Dendritic cell treated with granulocyte-macrophage colony-stimulating factor and Interleukin-4, amounts not matched to agents 40 ng/mL and 50 ng/mL, for 4 days (primary cell): ENCODE results near the gene RSPH6A.

Experiments used
- H3K27ac Mint-ChIP-seq: one replicate; pipeline ENCODE4 v1.8.0; 2022; ENCODE audit warnings: mild to moderate bottlenecking, mixed read lengths
- H3K27me3 Mint-ChIP-seq: one replicate; pipeline ENCODE4 v1.8.0; 2022; ENCODE audit warnings: mild to moderate bottlenecking, mixed read lengths
- H3K36me3 Mint-ChIP-seq: one replicate; pipeline ENCODE4 v1.8.0; 2022; ENCODE audit warnings: low read depth, mixed read lengths
- H3K4me1 Mint-ChIP-seq: one replicate; pipeline ENCODE4 v1.8.0; 2022; ENCODE audit warnings: low read depth, mixed read lengths
- H3K4me3 Mint-ChIP-seq: one replicate; pipeline ENCODE4 v1.8.0; 2022; ENCODE audit warnings: mild to moderate bottlenecking, moderate library complexity, mixed read lengths
- H3K9me3 Mint-ChIP-seq: one replicate; pipeline ENCODE4 v1.8.0; 2022; ENCODE audit warnings: mixed read lengths
- intact Hi-C: fragments of 100-400 bp; cut with micrococcal nuclease; formaldehyde crosslinking; loops from one replicate; pipeline ENCODE4 v1.15.0; 2022

RSPH6A gene

GRCh38 chr19:45842198-45842597 is 27.1 kb upstream of the RSPH6A start:
- H3K4me1 Mint-ChIP-seq, result no peaks in the 10 kb centered on the region
- H3K27ac Mint-ChIP-seq, result no peak overlapping the region
- H3K9me3 Mint-ChIP-seq, result no peaks in the 10 kb centered on the region
- no peak overlapping the region for H3K4me3 Mint-ChIP-seq
- no peaks in the 10 kb centered on the region for H3K27me3 Mint-ChIP-seq
- peaks cover 98% of the 10 kb centered on the region for H3K36me3 Mint-ChIP-seq
- intact Hi-C loops, result no loop called here

- intact Hi-C loops, result no loop called here
- H3K9me3 Mint-ChIP-seq, result no peaks in the 10 kb centered on the region
- peaks cover 100% of the 10 kb centered on the region for H3K36me3 Mint-ChIP-seq
Observed at GRCh38 chr19:45834970-45835369, 19.9 kb upstream of the RSPH6A start.

GRCh38 chr19:45828945-45829344 is 13.8 kb upstream of the RSPH6A start:
- no peak overlapping the region for H3K4me3 Mint-ChIP-seq
- intact Hi-C loops, result no loop called here
- H3K9me3 Mint-ChIP-seq, result no peaks in the 10 kb centered on the region
- H3K4me1 Mint-ChIP-seq, result no peaks in the 10 kb centered on the region
- H3K36me3 Mint-ChIP-seq, result peaks cover 100% of the 10 kb centered on the region
- no peak overlapping the region for H3K27ac Mint-ChIP-seq
- no peaks in the 10 kb centered on the region for H3K27me3 Mint-ChIP-seq

More at GRCh38 chr19:45834970-45835369, 19.9 kb upstream of the RSPH6A start:
- no peaks in the 10 kb centered on the region for H3K4me1 Mint-ChIP-seq
- no peaks in the 10 kb centered on the region for H3K27me3 Mint-ChIP-seq
- no peak overlapping the region for H3K27ac Mint-ChIP-seq
- H3K4me3 Mint-ChIP-seq, result no peak overlapping the region

DNA sequence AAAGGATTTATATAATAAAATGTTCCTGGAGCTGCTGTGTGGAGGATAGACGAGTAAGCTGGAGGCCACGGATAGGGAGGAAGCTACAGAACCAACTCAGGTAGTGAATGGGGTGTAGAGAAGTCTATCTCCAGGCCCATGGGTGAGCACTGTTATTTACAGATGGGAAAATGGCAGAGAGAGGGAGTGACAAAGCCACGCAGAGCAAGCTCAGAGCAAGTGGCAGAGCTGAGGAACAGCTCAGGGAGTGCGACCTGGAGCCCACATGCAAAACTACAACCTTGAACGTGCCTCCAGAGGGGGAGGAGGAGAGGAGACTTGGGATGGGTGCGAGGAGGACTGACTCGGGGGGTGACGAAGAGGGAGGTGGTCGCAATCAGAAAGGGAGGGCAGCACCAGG is 13.4 kb upstream of the RSPH6A start:
- Mint-ChIP-seq H3K27me3 (no peaks in the 10 kb centered on the region), H3K4me3 (no peak overlapping the region), H3K27ac (no peak overlapping the region), H3K9me3 (no peaks in the 10 kb centered on the region), H3K36me3 (peaks cover 100% of the 10 kb centered on the region), H3K4me1 (no peaks in the 10 kb centered on the region)
- intact Hi-C loops, result no loop called here

- Mint-ChIP-seq H3K27ac (no peak overlapping the region), H3K36me3 (peaks cover 100% of the 10 kb centered on the region)
Observed at GRCh38 chr19:45827459-45828093, 12.5 kb upstream of the RSPH6A start.

GRCh38 chr19:45826934-45827333 is 11.8 kb upstream of the RSPH6A start:
- Mint-ChIP-seq H3K27ac (no peak overlapping the region), H3K36me3 (peaks cover 100% of the 10 kb centered on the region), H3K4me3 (no peak overlapping the region), H3K9me3 (no peaks in the 10 kb centered on the region), H3K4me1 (no peaks in the 10 kb centered on the region), H3K27me3 (no peaks in the 10 kb centered on the region)
- intact Hi-C loops, result no loop called here

More at GRCh38 chr19:45827459-45828093, 12.5 kb upstream of the RSPH6A start:
- Mint-ChIP-seq H3K27me3 (no peaks in the 10 kb centered on the region), H3K9me3 (no peaks in the 10 kb centered on the region), H3K4me3 (no peak overlapping the region), H3K4me1 (no peaks in the 10 kb centered on the region)
- intact Hi-C loops, result no loop called here

DNA sequence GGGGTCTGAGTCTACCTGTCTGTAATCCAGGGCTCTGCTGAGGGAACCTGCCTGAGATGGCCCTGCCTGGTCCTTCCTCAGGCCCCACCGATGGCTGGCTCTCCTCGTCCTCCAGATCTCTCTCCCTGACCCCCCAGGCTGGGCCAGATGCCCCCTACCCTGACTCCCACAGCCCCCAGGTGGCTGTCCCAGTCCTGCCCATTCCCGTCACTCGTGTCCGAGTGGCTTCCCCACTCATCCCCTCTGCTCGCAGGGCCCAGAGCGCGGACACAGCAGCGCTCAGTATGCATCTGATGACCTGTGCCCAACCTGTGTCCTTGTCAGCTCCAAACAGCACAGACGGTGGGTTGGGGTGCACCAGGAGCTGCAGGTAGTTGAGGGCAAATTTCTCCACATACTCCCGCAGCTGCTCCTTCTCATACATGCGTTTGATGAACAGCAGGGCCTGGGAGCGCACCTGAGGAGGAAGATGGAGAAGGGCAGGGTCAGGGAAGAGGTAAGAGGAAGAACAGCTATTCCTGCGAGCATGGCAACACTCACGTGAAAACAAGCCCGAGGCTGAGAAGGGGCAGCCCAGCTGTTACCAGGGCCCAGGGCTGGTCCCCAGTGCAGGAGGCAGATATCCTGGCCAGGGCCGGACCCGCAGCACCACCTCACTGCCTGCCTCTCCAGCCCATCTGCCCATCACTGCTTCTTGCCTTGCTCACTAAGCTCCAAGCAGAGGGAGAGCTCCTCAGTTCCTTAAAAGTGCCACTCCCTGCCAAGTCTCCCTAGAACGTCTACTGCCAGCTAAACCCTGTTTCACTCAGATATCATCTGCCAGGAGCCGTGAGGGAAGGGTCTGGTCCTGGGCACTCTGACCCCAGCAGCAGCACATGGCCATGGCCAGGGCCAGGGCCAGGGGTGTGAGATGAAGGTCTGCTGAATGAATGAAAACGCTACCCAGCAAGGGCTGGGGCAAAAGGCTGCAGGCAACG is 11.1 kb upstream of the RSPH6A start:
- H3K4me3 Mint-ChIP-seq, result no peak overlapping the region
- H3K27ac Mint-ChIP-seq, result no peak overlapping the region
- H3K36me3 Mint-ChIP-seq, result peaks cover 100% of the 10 kb centered on the region
- no peaks in the 10 kb centered on the region for H3K27me3 Mint-ChIP-seq
- no peaks in the 10 kb centered on the region for H3K9me3 Mint-ChIP-seq
- H3K4me1 Mint-ChIP-seq, result no peaks in the 10 kb centered on the region
- intact Hi-C loops, result no loop called here

- intact Hi-C loops, result no loop called here
- H3K27ac Mint-ChIP-seq, result no peak overlapping the region
Observed at GRCh38 chr19:45825263-45825605, 10.1 kb upstream of the RSPH6A start.

GRCh38 chr19:45824531-45825262 is 9.6 kb upstream of the RSPH6A start:
- Mint-ChIP-seq H3K4me1 (no peaks in the 10 kb centered on the region), H3K4me3 (no peak overlapping the region), H3K27me3 (no peaks in the 10 kb centered on the region), H3K9me3 (no peaks in the 10 kb centered on the region), H3K27ac (no peak overlapping the region), H3K36me3 (peaks cover 100% of the 10 kb centered on the region)
- intact Hi-C loops, result no loop called here

More at GRCh38 chr19:45825263-45825605, 10.1 kb upstream of the RSPH6A start:
- Mint-ChIP-seq H3K9me3 (no peaks in the 10 kb centered on the region), H3K4me3 (no peak overlapping the region), H3K4me1 (no peaks in the 10 kb centered on the region), H3K36me3 (peaks cover 100% of the 10 kb centered on the region), H3K27me3 (no peaks in the 10 kb centered on the region)

DNA sequence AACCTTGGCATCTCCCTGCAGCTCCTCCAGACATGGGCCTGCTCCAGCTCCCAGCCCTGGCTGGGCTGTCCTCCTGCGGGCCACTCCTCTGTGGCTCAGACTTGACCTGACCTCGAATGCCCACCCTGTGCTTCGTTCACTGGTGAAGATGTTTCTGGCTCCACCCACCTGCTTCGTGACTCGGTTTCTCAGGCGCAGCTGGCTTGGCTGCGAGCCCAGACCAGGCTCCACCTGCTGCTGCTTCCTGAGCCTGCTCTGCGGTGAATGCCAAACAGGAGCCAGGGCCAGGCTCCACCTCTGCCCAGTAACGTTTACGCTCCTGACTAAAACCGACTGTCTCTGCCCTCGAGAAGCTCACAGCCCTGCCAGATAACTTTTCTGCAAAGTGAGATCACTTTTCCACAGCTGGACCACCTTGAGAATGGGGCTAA is 8.9 kb upstream of the RSPH6A start:
- Mint-ChIP-seq H3K27me3 (no peaks in the 10 kb centered on the region), H3K4me1 (no peaks in the 10 kb centered on the region), H3K4me3 (no peak overlapping the region), H3K27ac (no peak overlapping the region), H3K9me3 (no peaks in the 10 kb centered on the region), H3K36me3 (peaks cover 100% of the 10 kb centered on the region)
- intact Hi-C loops, result no loop called here

GRCh38 chr19:45823182-45823581 is 8.1 kb upstream of the RSPH6A start:
- peaks cover 100% of the 10 kb centered on the region for H3K36me3 Mint-ChIP-seq
- intact Hi-C loops, result no loop called here
- H3K9me3 Mint-ChIP-seq, result no peaks in the 10 kb centered on the region
- H3K4me3 Mint-ChIP-seq, result no peak overlapping the region
- no peaks in the 10 kb centered on the region for H3K4me1 Mint-ChIP-seq
- no peaks in the 10 kb centered on the region for H3K27me3 Mint-ChIP-seq
- no peak overlapping the region for H3K27ac Mint-ChIP-seq

DNA sequence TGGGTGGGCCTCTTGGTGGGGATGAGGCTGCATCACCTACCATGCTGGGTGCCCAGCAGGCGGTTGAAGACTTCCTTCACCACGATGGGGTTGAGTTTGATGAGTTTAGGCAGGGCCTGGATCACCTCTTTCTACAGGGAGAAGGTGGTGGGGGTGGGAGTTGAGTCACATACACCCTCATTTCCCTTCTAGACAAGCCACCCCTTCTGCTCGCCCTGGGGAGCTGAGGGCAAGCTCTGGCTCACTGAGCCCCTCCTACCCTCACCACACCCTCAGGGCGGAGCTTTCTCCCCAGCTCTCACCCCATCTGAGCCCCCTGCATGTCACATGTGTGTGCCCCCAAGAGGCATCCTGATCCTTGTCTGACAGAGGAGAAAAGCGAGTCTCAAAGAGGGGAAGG is 7.6 kb upstream of the RSPH6A start:
- Mint-ChIP-seq H3K4me1 (peaks cover 1% of the 10 kb centered on the region), H3K27ac (no peak overlapping the region), H3K4me3 (no peak overlapping the region), H3K9me3 (no peaks in the 10 kb centered on the region), H3K27me3 (no peaks in the 10 kb centered on the region), H3K36me3 (peaks cover 100% of the 10 kb centered on the region)
- intact Hi-C loops, result no loop called here

DNA sequence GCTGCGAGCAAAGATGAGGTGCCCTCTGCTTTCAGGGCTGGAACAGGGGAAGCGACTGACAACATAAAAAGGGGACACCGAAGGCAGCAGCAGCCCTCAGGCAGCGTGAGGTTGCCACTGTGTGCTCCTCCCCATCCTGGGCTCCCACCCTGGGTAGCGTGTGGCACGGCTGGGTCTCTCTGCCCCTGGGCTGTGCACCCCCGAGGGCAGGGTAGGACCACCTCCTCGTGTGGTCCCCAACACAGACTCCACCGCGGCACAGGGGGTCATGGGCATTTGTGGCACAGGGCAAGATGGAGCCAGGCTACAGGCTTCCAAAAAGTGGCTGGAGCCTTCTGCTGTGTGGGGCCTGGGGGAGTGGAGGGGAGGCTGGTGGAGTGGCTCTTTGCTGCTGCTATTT is 6.5 kb upstream of the RSPH6A start:
- no peaks in the 10 kb centered on the region for H3K9me3 Mint-ChIP-seq
- H3K27ac Mint-ChIP-seq, result no peak overlapping the region
- peaks cover 5% of the 10 kb centered on the region for H3K4me1 Mint-ChIP-seq
- intact Hi-C loops, result no loop called here
- no peak overlapping the region for H3K4me3 Mint-ChIP-seq
- peaks cover 100% of the 10 kb centered on the region for H3K36me3 Mint-ChIP-seq
- peaks cover 6% of the 10 kb centered on the region for H3K27me3 Mint-ChIP-seq

DNA sequence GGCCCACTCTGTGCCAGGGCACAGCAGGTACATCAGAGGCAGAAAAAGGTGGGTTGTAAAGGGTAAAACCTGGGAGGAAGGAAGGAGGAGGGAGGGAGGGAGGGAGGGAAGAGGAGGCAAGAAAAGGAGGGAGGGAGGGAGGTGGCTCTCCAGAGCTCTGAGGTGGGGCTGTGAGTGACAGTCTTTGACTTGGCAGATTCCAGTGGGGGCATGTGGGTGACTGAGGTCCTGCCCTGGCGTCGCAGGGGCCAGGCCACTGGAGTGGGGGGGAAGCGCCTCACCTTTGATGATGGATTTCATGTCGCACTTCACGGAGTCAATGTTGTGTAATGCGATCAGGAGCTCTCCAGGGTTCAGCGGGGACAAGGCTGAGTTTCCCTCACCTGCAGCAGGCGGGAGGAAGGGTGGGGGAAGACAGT is 6.0 kb upstream of the RSPH6A start:
- peaks cover 10% of the 10 kb centered on the region for H3K27me3 Mint-ChIP-seq
- intact Hi-C loops, result no loop called here
- H3K4me3 Mint-ChIP-seq, result no peak overlapping the region
- H3K27ac Mint-ChIP-seq, result no peak overlapping the region
- peaks cover 8% of the 10 kb centered on the region for H3K4me1 Mint-ChIP-seq
- H3K36me3 Mint-ChIP-seq, result peaks cover 100% of the 10 kb centered on the region
- H3K9me3 Mint-ChIP-seq, result no peaks in the 10 kb centered on the region
